IMR-90 (cell line): ENCODE data around the gene MLST8. TPM values are rescaled to one million over a fixed set of nuclear protein-coding genes. Genes with fewer than 3 reads are reported as not detected.

Source experiments
- ATAC-seq: fragments of 200-7000 bp; cut with Tn5 transposase; 2 replicates; pipeline ENCODE4 v1.9.1; 2020; ENCODE audit warnings: low read depth, mild to moderate bottlenecking, moderate library complexity
- BruUV-seq: library from RNA; stranded (reverse); fragments of 400-500 nt; replicated peaks from 2 replicates; lab custom pipeline; 2021; lab: Mats Ljungman, UMichigan
- CTCF ChIA-PET: fragments of 300-600 bp; formaldehyde crosslinking; extraction: SDS; loops from one replicate; lab custom pipeline; 2021; ENCODE audit warnings: antibody characterized with exemption; lab: Yijun Ruan, JAX
- POLR2A ChIA-PET: fragments of 300-600 bp; sonication (Branson Sonifier 250); formaldehyde crosslinking; loops from one replicate; lab custom pipeline; 2022; ENCODE audit warnings: antibody characterized with exemption; ENCODE audit not compliant: unreplicated experiment; lab: Charles Lee
- DNase-seq: peaks from one replicate; pipeline ENCODE4 v3.0.0; 2013
- H2AFZ ChIP-seq: replicated peaks from 2 replicates; pipeline ENCODE3; 2013; ENCODE audit warnings: low read length, mild to moderate bottlenecking; ENCODE audit not compliant: poor library complexity
- H2AK5ac ChIP-seq: 2 replicates; pipeline ENCODE4 v1.6.1; 2013; ENCODE audit warnings: low read depth, low read length, inconsistent platforms
- H2AK9ac ChIP-seq: replicated peaks from 2 replicates; pipeline ENCODE3; 2013; ENCODE audit warnings: mild to moderate bottlenecking, low read depth, low read length, moderate library complexity; ENCODE audit not compliant: poor library complexity
- H2BK120ac ChIP-seq: 2 replicates; pipeline ENCODE4 v1.6.1; 2013; ENCODE audit warnings: low read depth, low read length, inconsistent platforms
- H2BK15ac ChIP-seq: 3 replicates; pipeline ENCODE4 v1.6.1; 2013; ENCODE audit warnings: low read depth, low read length, inconsistent platforms
- H2BK20ac ChIP-seq: 2 replicates; pipeline ENCODE4 v1.6.1; 2013; ENCODE audit warnings: low read depth, mild to moderate bottlenecking, inconsistent platforms, low read length, moderate library complexity
- H2BK5ac ChIP-seq: 2 replicates; pipeline ENCODE4 v1.6.1; 2013; ENCODE audit warnings: mild to moderate bottlenecking, low read depth, low read length, inconsistent platforms; ENCODE audit not compliant: poor library complexity, severe bottlenecking
- H3K14ac ChIP-seq: replicated peaks from 2 replicates; pipeline ENCODE4 v1.6.1; 2013; ENCODE audit warnings: low read depth, low read length, inconsistent platforms
- H3K18ac ChIP-seq: 2 replicates; pipeline ENCODE4 v1.6.1; 2013; ENCODE audit warnings: low read depth, low read length, control low read depth
- H3K23ac ChIP-seq: 2 replicates; pipeline ENCODE4 v1.6.1; 2013; ENCODE audit warnings: low read depth, low read length, inconsistent platforms
- H3K27ac ChIP-seq: 2 replicates; pipeline ENCODE4 v1.5.1; 2013; ENCODE audit warnings: mild to moderate bottlenecking, control low read depth, low read length; ENCODE audit not compliant: insufficient read depth
- H3K27me3 ChIP-seq: 2 replicates; pipeline ENCODE4 v1.6.1; 2013; ENCODE audit warnings: low read length; ENCODE audit not compliant: control insufficient read depth, insufficient read depth
- H3K36me3 ChIP-seq: 2 replicates; pipeline ENCODE4 v1.6.1; 2013; ENCODE audit warnings: low read length, mixed read lengths; ENCODE audit not compliant: control insufficient read depth, insufficient read depth
- H3K4ac ChIP-seq: 2 replicates; pipeline ENCODE4 v1.6.1; 2013; ENCODE audit warnings: low read depth, low read length, inconsistent platforms
- H3K4me1 ChIP-seq: 2 replicates; pipeline ENCODE4 v1.6.1; 2013; ENCODE audit warnings: low read length, mixed read lengths; ENCODE audit not compliant: control insufficient read depth, insufficient read depth
- H3K4me2 ChIP-seq: 2 replicates; pipeline ENCODE4 v1.6.1; 2013; ENCODE audit warnings: low read depth, mild to moderate bottlenecking, control low read depth, low read length, moderate library complexity
- H3K4me3 ChIP-seq: 2 replicates; pipeline ENCODE4 v1.5.1; 2013; ENCODE audit warnings: low read depth, mild to moderate bottlenecking, control low read depth, low read length, moderate library complexity; ENCODE audit not compliant: insufficient read depth
- H3K56ac ChIP-seq: 2 replicates; pipeline ENCODE4 v1.6.1; 2013; ENCODE audit warnings: low read length, inconsistent platforms; ENCODE audit not compliant: insufficient read depth; ENCODE audit errors: extremely low read depth
- H3K79me1 ChIP-seq, 2 experiments: 2 replicates each; pipeline ENCODE4 v1.6.1; 2013; ENCODE audit warnings: low read length in 2 of 2, inconsistent platforms in 1 of 2, low read depth in 1 of 2
- H3K9ac ChIP-seq: 2 replicates; pipeline ENCODE4 v1.6.1; 2013; ENCODE audit warnings: low read depth, low read length, control low read depth
- H3K9me1 ChIP-seq: 2 replicates; pipeline ENCODE4 v1.6.1; 2013; ENCODE audit warnings: low read length, inconsistent platforms; ENCODE audit not compliant: insufficient read depth
- H3K9me3 ChIP-seq: 2 replicates; pipeline ENCODE4 v1.6.1; 2013; ENCODE audit warnings: low read length; ENCODE audit not compliant: control insufficient read depth, insufficient read depth
- H4K20me1 ChIP-seq: 2 replicates; pipeline ENCODE4 v1.6.1; 2013; ENCODE audit warnings: low read length, inconsistent platforms; ENCODE audit not compliant: insufficient read depth
- H4K5ac ChIP-seq: 2 replicates; pipeline ENCODE4 v1.6.1; 2013; ENCODE audit warnings: mild to moderate bottlenecking, low read depth, low read length, control low read depth
- H4K8ac ChIP-seq, 2 experiments: 2 replicates each; pipeline ENCODE4 v1.6.1; 2013; ENCODE audit warnings: low read depth in 2 of 2, low read length in 2 of 2, control low read depth in 1 of 2, inconsistent platforms in 1 of 2
- H4K91ac ChIP-seq: 2 replicates; pipeline ENCODE4 v1.6.1; 2013; ENCODE audit warnings: low read depth, low read length, inconsistent platforms; ENCODE audit not compliant: insufficient read depth
- BHLHE40 ChIP-seq: fragments of 150-350 bp; IDR thresholded peaks from 2 replicates; pipeline ENCODE4 v1.6.1; 2016; ENCODE audit warnings: mild to moderate bottlenecking, low read depth, low read length
- CEBPB ChIP-seq: IDR thresholded peaks from 2 replicates; pipeline ENCODE4 v1.6.1; 2012; ENCODE audit warnings: low read depth, low read length, improper control_type of control experiment
- CHD1 ChIP-seq: IDR thresholded peaks from 2 replicates; pipeline ENCODE4 v1.6.1; 2012; ENCODE audit warnings: low read depth, low read length, improper control_type of control experiment
- ELK1 ChIP-seq: fragments of 150-350 bp; IDR thresholded peaks from 2 replicates; pipeline ENCODE4 v1.6.1; 2016; ENCODE audit warnings: low read depth, mild to moderate bottlenecking, low read length, moderate library complexity, borderline replicate concordance
- FOS ChIP-seq: fragments of 150-350 bp; IDR thresholded peaks from 2 replicates; pipeline ENCODE4 v1.6.1; 2016; ENCODE audit warnings: low read depth, low read length
- MAFK ChIP-seq: IDR thresholded peaks from 2 replicates; pipeline ENCODE4 v1.6.1; 2012; ENCODE audit warnings: low read depth, low read length, improper control_type of control experiment
- MXI1 ChIP-seq: IDR thresholded peaks from 2 replicates; pipeline ENCODE4 v1.6.1; 2012; ENCODE audit warnings: low read depth, mild to moderate bottlenecking, low read length, moderate library complexity, borderline replicate concordance
- SMC3 ChIP-seq: fragments of 150-350 bp; IDR thresholded peaks from 2 replicates; pipeline ENCODE4 v1.6.1; 2016; ENCODE audit warnings: low read depth, mild to moderate bottlenecking, antibody characterized with exemption, low read length, moderate library complexity
- USF2 ChIP-seq: fragments of 150-350 bp; IDR thresholded peaks from 2 replicates; pipeline ENCODE4 v1.6.1; 2017; ENCODE audit warnings: mild to moderate bottlenecking, antibody characterized with exemption, low read length, low read depth
- WGBS, 2 experiments: methylation state at CpG; one replicate each; pipeline versions ENCODE4 v1.1.5 to v1.1.7; 2013; ENCODE audit warnings: missing lambda C conversion rate in 2 of 2; ENCODE audit not compliant: insufficient read length in 1 of 2; ENCODE audit errors: extremely low coverage in 2 of 2; 5-methylcytosine and 5-hydroxymethylcytosine counted together
- dilution Hi-C: fragments of 300-500 bp; cut with HindIII; formaldehyde crosslinking; loops from one replicate; pipeline ENCODE4 v1.14.3; 2018; ENCODE audit warnings: low sequenced_read_pairs; ENCODE audit not compliant: unreplicated experiment
- in situ Hi-C: fragments of 300-500 bp; cut with MboI; formaldehyde crosslinking; loops from 3 replicates; pipeline ENCODE4 v1.14.3; 2019; ENCODE audit warnings: low sequenced_read_pairs, inconsistent platforms, mixed read lengths
- intact Hi-C: fragments of 100-400 bp; cut with micrococcal nuclease; formaldehyde crosslinking; loops from 2 replicates; pipeline ENCODE4 v1.10.0; 2022
- polyA plus RNA-seq, 3 experiments: library from polyadenylated mRNA; depleted of rRNA; stranded (reverse); fragments of >200 nt; gene quantifications; 2 replicates each; pipeline ENCODE4 v1.2.3, GENCODE V29; 2012; ENCODE audit warnings: low replicate concordance in 1 of 3
- total RNA-seq: library from RNA; depleted of rRNA; stranded (reverse); fragments of >200 nt; gene quantifications from 2 replicates; pipeline ENCODE4 v1.2.3, GENCODE V29; 2012
- TF ChIP-seq, protein P1 (sequence below): conservative IDR thresholded peaks from 2 replicates; pipeline ENCODE4 v1.5.1; 2012; ENCODE audit warnings: mild to moderate bottlenecking, low read depth, low read length, improper control_type of control experiment

The MLST8 gene
- total and polyA plus RNA-seq, 2 of the 4 experiments (the other 2 are of a cell fraction), result 34.4 to 93.7 TPM

GRCh38 chr16:2159175-2159838 lies 45.9 kb upstream of the MLST8 start:
- in situ Hi-C loops (no loop called here), intact Hi-C loops (no loop called here), dilution Hi-C loops (no loop called here)
- Histone ChIP-seq H3K4me3 (no peak overlapping the region), H3K79me1 (peaks cover 0 to 74% of the 10 kb centered on the region in 2 experiments; a peak in 3 of 4 replicates), H2AK5ac (peak overlapping the region; percentile 70), H2BK5ac (peak overlapping the region; percentile 17), H4K8ac (0 out of 4 replicates have a peak overlapping the region, but pooled peaks of 1 of the 2 experiments have one; percentile 21), H3K23ac (no peak overlapping the region), H2AFZ (peak overlapping the region; percentile 45), H3K4me2 (peak overlapping the region; percentile 44; the same call in 1 of the 2 replicates), H3K27me3 (no peaks in the 10 kb centered on the region), H4K91ac (no peak overlapping the region; the same call in 1 of the 2 replicates), H3K36me3 (peaks cover 5% of the 10 kb centered on the region), H3K4ac (peak overlapping the region; percentile 66), H3K14ac (no peak overlapping the region; the same call in 1 of the 2 replicates), H3K4me1 (peaks cover 37% of the 10 kb centered on the region), H3K9me3 (no peaks in the 10 kb centered on the region), H2BK15ac (no peak overlapping the region), H2BK120ac (no peak overlapping the region), H2BK20ac (no peak overlapping the region), H4K5ac (no peak overlapping the region), H3K56ac (peak overlapping the region; percentile 26; the same call in 1 of the 2 replicates), H3K9me1 (0 out of 2 replicates have a peak, but pooled peaks cover 6% of the 10 kb centered on the region), H3K27ac (peak overlapping the region; percentile 67), H3K9ac (peak overlapping the region; percentile 62), H3K18ac (no peak overlapping the region), H2AK9ac (peak overlapping the region; percentile 70), H4K20me1 (peaks cover 85% of the 10 kb centered on the region)
- CTCF ChIA-PET, result no interaction called here
- WGBS, 2 experiments, result 31% methylated on average over 10 of the region's 24 CpGs; no CpG with 5 or more reads in 1 of the 2 experiments
- no peak for TF ChIP-seq SMC3
- no peak for TF ChIP-seq CEBPB
- TF ChIP-seq MXI1, result no peak
- TF ChIP-seq USF2, result no peak
- TF ChIP-seq CHD1, result no peak
- TF ChIP-seq, protein P1, sequence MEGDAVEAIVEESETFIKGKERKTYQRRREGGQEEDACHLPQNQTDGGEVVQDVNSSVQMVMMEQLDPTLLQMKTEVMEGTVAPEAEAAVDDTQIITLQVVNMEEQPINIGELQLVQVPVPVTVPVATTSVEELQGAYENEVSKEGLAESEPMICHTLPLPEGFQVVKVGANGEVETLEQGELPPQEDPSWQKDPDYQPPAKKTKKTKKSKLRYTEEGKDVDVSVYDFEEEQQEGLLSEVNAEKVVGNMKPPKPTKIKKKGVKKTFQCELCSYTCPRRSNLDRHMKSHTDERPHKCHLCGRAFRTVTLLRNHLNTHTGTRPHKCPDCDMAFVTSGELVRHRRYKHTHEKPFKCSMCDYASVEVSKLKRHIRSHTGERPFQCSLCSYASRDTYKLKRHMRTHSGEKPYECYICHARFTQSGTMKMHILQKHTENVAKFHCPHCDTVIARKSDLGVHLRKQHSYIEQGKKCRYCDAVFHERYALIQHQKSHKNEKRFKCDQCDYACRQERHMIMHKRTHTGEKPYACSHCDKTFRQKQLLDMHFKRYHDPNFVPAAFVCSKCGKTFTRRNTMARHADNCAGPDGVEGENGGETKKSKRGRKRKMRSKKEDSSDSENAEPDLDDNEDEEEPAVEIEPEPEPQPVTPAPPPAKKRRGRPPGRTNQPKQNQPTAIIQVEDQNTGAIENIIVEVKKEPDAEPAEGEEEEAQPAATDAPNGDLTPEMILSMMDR, result no peak
- TF ChIP-seq MAFK, result no peak
- no peak for TF ChIP-seq ELK1
- TF ChIP-seq BHLHE40, result no peak
- no peak for TF ChIP-seq FOS
- ATAC-seq (no peak), DNase-seq (peak; percentile 59)
- POLR2A ChIA-PET, result no interaction called here
- BruUV-seq, result no TSS peak
